ENCODE measurements around the gene CLCN7.

Gene CLCN7, protein sequence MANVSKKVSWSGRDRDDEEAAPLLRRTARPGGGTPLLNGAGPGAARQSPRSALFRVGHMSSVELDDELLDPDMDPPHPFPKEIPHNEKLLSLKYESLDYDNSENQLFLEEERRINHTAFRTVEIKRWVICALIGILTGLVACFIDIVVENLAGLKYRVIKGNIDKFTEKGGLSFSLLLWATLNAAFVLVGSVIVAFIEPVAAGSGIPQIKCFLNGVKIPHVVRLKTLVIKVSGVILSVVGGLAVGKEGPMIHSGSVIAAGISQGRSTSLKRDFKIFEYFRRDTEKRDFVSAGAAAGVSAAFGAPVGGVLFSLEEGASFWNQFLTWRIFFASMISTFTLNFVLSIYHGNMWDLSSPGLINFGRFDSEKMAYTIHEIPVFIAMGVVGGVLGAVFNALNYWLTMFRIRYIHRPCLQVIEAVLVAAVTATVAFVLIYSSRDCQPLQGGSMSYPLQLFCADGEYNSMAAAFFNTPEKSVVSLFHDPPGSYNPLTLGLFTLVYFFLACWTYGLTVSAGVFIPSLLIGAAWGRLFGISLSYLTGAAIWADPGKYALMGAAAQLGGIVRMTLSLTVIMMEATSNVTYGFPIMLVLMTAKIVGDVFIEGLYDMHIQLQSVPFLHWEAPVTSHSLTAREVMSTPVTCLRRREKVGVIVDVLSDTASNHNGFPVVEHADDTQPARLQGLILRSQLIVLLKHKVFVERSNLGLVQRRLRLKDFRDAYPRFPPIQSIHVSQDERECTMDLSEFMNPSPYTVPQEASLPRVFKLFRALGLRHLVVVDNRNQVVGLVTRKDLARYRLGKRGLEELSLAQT

DNA sequence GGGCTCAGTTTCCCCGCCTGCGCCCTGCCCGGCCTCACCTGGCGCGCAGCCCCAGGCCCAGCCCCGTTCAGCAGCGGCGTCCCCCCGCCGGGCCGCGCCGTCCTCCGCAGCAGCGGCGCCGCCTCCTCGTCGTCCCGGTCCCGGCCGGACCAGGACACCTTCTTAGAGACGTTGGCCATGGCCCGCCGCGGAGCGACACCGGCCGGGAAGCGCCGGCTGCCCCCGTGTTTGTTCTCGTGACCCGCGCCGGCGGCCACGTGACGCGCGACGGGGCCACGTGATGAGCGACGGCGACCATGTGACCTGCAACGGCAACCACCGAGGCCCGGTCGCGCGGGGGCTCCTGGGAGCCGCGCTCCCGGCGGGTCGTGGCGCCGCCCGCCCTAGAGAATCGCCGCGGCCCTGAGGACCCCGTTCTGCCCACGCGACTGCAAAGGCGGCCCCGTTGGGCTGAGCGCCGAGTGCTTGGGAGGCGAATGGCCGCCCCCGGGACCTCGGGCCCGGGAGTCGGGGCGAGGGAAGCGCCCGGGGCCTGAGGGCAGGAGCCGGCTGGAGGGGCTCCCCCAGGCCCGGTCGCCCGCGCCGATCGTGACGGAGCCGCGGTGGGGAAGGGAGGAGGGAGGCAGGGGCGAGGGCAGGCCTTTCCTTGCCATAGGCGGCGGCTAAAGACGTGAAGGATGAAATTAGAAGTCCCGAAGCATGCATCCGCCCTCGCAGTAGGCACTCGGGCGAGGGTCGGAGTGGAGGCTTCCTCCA lies at the start of gene CLCN7:
TSS of gene CLCN7 (minus strand) at position 233 of the 756 bp plus-strand sequence. CDS start at position 179, 54 bp downstream.
- peak; percentile 91 for DNase-seq

DNA sequence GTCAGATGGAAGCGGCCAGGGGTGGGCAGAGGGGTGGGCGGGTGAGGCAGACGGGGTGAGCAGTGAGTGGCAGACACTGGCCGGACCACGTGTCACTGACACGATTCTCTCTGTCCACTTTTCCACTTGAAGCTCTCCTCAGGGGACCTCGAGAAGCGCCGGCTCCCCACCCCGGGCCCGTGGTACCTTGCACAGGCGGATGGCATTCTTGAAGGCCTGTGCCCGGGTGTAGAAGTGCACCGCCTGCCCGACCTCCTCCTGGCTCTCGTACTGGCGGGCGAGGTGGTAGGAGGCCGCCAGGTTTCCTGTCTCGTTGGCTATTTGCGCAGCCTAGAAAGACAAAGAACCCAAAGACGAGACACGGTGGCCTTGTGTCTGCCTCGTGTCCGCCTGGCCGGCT lies 49.5 kb upstream of the CLCN7 start:
- DNase-seq, result no peak

DNA sequence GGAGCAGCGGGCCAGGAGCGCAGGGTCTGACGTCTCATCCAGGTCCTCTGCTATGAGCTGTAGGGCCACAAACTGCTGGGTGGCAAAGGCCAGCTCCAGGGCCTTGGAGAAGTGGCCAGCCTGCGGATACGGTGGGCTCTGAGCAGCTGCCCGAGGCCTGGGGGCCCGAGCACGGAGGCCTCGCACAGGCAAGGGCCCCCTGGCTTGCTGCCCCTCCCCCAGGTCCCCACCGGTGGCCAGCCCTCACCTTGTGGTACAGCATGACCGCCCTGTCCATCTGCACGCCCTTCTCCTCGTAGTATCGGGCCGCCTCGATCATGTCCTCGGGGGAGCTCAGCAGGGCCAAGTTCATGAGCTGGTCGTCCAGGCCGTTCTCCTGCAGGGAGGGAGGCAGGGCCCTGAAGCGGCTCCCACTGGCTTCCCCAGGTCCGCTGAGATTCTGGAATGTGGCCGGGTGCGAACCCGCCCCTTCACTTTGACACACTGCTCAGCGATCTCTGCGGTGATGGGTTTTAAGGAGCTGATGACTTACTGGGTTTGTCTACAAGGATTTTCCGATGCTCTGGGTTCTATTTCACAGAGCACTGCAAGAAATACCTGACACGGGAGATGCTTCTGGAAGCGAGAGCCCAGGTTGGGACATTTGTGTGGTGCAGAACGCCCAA lies 48.9 kb upstream of the CLCN7 start:
- no peak for DNase-seq

DNA sequence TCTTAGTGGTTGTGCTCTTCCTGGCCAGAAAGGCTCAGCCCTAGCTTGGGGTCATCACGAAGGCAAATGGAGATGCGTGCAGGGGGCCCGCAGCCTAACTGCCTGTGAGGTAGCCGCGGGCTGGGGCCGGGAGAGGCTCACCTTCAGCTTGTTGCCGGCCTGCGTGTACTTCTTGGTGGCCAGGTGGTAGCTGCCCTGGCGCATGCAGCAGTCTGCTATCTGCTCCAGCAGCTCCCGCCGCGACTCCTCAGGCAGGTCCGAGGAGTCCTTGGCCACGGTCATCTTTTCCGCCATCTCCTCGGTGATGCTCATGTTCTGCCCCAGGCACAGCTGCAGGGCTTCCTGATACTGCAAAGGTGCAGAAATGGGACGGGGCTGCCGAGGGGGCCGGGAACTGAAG lies 45.6 kb upstream of the CLCN7 start:
- DNase-seq, result no peak

DNA sequence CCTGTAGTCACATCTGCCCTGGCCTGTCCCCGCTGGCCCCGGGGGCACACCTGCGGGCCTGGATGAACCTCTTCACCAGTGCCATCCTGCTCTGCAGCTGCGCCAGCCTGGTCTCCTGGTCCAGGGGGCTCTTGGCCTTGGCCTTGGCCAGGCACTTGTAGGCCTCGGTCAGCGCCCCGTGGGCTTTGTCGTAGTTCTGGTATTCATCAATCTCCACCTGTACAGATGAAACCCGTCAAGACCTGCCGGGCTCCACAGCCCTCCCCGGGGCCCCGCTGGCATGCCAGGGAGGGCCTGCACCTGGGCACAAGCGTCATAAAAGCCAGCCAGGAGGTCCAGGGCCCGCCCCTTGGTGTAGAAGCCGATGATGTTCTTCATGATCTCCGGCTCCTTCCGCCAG lies 45.0 kb upstream of the CLCN7 start:
- DNase-seq, result no peak

DNA sequence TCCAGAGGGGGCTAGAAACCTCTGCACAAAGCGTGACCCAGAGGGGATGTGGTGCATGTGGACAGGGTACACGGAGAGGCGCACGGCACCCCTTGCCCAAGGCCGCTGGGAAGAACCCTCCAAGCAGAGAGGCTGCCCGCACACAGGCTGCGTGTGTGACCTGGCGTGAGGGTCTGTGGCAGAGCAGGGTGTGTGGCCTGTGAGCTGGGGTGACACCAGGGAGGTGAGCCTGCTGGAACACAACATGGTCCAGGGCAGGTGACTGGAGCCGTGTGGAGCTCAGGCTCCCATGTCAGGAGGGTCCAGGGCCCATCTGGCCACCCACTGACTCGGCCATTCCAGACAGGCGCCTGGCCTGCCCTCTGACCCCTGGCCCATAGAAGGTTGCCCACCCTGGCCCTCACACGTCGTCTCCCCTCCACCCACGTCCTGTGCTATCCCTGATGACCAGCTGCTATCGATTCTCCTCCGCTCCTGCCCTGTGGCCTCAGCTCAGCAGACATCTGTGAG lies 43.9 kb upstream of the CLCN7 start:
- no peak for DNase-seq

DNA sequence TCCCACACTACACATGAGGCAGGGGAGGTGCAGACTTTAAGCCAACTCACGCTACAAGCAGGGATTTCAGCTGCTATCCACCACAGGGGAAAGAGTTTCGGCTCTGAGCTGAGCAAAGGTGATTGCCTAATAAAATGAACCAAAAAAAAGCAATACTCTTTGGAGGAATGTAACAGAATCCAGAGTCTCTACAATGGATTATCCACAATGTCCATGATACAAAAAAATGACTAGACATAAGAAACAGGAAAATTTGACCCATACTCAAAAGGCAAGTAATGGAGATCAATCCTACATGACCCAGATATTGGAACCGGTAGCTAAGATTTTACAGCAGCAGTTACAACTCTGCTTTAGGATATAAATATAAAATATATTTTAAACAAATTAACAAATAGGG lies 39.7 kb upstream of the CLCN7 start:
- DNase-seq, result no peak

DNA sequence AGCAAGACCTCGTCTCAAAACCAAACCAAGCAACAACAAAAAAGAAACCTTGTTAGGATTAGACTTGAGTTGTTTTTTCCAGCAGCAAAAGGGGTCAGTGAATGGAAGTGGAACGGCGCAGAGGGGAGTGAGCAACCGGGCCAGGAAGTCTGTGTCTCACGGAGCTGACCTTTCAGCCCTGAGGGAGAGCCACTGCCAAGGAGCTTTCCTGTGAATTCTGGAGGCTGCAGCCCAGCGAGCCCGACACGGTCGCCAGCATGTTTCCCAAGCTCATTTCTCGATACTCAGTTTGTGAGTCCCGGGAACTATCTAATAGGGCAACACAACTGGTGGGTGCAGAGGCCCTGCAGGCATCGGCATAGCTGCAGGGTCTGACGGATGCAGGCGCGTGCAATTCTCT lies 37.9 kb upstream of the CLCN7 start:
- no peak for DNase-seq

DNA sequence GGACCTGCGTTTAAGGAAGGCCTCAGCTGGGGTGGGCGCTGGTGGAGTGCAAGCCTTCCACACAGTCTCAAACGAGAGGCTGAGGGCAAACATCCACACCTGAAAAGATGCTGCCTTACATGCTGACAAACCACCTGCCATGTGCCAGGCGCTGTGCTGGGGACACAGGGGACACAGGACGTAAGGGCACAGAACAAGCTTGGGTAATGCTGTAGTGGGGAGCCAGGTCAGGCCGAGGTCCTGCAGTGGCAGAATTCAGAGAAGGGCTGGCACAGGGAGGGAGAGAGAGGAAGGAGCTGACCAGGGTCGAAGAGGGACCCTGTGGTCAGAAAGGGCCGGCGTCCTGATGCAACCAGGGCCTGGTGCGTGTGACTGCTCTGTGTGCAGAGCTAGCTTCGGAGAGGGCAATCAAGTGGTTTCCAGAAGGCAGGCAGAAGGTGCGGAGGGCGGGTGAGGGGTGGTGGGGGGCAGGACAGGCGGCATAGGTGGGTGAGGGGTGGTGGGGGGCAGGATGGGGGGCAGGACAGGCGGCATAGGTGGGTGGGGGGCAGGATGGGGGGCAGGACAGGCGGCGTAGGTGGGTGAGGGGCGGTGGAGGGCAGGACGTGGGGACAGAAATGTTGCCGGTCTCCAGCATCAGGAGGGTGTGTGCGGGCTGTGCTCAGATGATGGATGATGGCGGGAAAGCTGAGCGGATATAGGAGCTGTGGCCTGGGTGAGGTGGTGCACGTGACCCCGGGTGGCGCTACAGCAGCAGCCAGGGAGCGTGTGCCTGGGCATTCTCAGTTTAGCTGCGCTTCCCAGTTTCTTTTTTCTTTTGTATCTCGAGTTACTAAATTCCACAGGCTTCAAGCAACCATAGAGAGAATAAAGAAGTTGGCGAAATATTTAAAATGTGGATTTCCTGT lies 37.1 kb upstream of the CLCN7 start:
- no peak for DNase-seq

DNA sequence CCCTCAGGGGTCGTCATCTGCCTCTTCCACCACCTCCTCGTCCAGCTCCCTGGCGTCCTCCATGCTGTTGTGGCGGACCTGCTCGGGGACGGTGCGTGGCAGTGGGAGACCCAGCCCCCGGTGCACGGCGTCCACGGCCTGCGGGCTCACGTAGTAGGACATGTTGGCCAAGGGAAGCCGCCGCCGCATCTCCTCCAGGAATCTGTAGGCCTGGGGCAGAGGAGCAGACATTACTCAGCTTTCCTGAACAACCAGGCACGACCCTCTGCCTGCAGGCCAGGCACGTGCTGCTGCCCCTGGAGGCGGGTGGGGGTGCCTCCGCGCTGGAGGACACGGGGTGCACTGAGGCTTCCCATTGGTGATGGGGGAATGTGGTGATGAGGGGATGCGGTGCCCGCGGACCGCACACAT lies 36.1 kb upstream of the CLCN7 start:
- DNase-seq, result no peak

DNA sequence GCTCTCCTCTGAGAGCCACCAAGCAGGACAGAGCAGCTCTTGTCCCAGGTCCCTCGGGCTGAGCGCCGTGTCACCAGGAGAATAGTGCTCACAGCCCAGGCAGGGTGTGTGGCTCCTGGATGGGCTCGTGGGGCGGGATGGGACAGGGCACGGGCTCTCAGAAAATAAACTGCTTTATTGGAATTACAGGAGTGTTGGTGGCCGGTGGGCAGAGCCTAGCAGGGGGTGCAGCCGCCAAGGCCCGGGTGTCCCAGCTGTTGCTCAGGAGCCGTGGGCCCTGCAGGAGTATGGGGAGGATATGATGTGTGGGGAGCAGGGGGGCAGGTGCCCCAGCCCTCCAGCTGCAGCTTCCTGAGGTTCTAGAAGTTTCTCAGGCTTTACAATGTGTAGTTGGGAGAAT lies 35.4 kb upstream of the CLCN7 start:
- no peak for DNase-seq

DNA sequence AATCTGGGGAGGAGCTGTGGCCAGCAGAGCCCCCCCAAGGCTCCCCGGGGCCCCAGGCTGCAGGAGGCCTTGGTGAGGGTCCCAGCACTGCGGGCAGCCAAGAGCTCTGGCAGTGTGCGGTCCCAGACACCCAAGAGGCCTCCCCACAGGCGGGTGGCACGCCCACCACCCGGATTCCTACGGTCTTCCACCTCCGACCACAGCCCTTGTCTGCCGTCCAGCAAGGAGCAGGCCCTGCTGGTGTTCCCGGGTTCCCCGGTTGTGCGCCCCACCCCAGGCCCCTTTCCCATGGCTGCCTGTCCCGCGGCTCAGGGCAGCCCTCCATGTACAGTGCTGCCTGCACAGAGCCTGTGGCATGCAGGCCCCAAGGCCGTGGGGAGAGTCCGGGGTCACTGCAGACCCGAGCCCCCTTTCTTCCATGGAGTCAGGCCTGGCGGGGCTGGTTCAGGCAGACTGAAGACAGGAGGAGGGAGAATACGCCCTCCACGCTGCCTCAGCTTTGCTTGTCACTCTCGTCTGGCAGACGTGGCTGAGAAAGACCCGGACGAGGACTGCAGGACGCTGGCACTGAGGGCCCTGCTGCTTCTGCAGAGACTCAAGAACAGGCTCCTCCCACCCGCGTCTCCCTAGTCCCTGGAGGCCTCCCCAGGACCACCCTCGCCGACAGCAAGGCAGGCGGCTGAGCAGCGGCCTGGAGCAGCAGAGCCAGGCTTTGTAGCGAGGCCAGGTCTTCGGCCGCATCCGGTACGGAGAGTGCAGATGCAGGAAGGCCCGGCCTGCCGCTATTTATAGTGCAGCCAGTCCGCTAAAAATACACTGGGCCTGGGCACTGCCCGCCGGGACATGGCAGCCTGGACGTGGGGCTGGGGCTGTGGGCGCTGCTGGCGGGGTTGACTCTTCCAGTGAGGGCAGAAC lies 34.7 kb upstream of the CLCN7 start:
- no peak for DNase-seq

DNA sequence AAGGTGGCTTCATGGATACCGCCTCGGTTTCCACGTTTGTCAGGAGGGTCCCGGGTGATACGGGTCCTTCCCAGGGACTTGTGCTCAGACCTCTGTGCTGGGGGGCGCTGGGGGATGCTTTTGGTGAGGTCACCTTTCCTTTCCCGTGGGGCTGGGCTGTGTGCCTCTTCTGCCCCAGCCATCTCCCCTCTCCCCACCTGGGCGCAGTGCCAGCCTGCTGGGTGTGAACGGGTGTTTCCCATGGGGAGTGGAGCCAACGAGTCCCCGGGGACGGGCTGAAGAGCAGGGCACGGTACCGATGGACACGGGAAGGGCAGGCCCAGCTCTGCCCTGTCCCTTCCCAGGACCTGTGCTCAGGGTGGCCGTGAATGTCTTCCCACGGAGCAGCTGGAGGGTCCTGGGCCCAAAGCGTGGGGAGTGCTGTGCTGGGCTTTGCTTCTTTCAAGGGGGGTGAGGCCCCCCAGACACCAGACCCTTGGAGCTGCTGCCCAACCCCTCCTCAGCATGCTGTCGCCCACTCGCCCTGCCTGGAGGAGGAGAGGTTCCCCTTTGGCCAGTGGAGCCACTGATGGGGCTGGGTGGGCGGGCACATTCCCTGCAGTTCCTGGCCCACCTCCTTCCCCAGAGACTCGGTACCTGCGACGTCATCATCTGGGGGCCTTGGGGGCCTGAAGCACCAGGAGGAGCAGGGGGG lies 33.8 kb upstream of the CLCN7 start:
- no peak for DNase-seq

DNA sequence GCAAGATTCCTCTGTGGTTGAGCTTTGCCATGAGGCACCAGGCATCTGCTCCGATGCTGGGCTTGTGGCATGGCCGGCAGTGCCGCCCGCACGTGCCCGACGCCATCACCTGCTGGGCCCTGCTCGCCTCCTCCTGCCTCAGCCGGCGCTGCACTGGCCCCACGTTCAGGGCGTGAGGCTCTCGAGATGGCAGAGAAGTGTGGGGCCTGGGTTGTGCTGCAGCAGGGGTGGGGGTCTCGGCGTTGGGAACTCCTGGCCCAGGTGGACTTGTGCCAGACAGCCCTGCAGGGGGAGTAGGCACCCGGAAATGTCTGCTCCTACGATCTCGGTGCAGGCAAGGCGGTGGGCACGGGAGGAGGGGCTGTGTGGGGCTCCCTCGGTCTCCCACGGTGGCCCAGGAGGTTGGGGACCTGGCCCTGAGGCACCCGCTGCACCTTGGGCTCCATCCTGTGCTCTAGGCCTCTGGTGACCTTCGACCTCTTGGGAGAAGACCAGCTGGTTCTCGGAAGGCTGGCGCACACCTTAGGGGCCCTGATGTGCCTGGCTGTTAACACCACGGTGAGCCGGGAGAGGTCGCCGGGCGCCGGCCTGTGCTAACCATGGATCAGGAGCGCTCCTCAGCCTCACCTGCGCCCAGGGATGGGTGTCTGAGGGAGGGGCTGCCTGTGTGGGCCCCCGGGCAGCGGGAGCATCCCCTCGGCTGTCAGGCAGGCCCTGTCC lies 31.8 kb upstream of the CLCN7 start:
- DNase-seq, result no peak

DNA sequence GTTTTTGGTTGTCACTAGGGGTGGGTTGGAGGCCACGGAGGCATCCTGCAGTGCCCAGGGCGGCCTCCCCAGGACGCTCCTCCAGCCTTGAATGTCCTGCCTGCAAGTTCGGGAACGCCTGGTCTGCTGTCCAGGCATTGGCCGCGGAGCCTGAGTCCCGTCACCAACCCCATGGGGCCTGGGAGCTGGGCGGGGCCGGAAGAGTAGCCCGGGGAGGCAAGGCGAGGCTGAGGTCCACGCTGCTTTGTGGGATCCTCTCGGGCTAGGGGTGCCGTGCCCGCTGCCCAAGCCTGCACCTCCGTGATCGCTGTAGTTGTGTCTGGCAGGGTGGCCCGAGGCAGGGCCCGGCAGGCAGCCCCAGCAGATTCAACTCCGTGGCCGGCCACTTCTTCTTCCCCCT lies 31.1 kb upstream of the CLCN7 start:
- no peak for DNase-seq

DNA sequence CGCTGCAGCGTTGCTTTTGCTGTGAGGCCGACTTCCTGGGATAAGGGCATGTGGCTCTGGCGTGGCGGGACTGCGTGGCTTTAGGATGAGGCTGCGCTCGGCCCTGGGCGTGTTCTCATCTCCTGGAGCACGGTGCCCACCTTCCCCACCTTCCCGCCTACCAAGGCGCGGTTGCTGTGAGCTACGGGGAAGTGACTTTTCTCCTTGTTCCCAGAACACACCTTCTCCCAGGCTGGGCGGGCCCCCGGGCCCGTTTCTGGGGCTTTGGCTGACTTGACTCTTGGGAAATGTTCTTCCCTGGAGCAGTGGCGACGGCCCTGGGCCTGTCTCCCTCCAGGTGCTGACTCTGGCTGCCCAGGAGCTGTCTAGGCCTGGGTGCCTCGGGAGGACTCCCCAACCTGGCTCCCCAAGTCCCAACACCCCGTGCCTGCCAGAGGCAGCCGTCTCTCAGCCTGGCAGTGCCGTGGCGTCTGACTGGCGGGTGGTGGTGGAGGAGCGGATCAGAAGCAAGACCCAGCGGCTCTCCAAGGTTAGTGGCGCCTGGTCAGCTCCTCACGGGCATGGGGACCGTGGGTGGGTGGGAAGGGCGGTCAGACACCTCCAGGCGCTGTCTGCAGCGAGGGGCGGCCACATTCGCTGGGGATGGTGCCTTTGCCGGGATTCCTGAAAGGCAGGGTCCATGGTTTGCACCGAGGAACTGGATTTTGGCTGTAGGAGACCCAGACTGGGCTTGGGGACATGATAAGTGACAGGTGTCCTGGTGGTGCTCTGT lies 30.4 kb upstream of the CLCN7 start:
- DNase-seq, result no peak

DNA sequence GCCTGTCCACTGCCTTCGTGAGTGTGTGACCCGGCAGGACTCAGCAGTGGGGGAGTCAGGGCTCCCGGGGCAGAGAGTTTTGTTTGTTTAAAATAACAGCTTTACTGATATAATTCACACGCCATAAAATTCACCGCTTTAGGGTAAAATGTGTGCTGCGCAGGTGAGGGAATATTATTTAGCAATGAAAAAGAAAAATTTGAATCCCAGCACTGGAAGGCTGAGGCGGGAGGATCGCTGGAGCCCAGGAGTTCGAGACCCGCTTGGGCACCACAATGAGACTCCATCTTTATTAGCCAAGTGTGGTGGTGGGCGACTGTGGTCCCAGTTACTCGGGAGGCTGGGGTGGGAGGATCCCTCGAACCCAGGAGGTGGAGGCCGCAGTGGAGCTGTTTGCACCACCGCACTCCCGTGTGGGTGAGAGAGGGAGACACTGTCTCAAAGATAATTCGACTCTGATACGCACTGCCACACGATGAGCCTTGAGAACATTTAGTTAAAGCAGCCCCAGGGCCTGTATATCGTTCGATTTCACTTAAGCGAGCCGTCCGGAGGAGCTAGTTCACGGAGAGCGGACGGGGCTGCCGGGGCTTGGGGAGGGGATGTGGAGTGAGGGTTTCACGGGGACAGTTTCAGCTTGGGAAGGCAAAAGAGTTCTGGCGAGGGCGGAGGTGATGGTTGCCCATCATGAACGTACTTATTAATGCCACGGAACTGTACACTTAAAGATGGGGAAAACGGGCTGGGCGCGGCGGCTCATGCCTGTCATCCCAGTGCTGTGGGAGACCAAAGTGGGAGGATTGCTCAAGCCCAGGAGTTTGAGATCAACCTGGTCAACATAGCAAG lies 28.5 kb upstream of the CLCN7 start:
- DNase-seq, result no peak
